Measurements from ENCODE around the gene SCAMP2.

DNA sequence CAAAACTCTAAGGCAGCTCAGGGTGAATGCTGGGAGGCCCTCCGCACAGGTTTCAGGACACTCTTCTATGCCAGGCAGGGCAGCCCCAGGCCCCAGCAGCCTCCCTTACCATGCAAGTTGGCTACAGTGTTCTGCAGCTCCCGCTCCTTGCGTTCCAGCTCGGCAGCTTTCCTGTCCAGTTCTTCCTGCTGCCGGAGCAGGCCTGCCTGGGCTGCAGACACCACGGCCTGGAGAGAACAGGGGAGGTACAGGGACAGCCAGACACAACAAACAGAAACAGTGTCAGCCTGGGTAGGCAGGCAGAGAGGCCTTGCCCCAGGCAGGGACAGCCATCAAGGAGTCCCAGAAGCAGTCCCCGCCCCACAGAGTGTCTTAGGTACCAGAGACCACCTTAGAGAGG lies 21.2 kb downstream of the SCAMP2 start:
- no peak for TF ChIP-seq CTBP1 (IDR thresholded peaks at IDR 0.05; ENCODE audit: borderline replicate concordance)
- TF ChIP-seq TARDBP (IDR thresholded peaks at IDR 0.05), result no peak
- no peak for TF ChIP-seq NFRKB (IDR thresholded peaks at IDR 0.05)
- TF ChIP-seq BHLHE40 (IDR thresholded peaks at IDR 0.05; ENCODE audit: borderline replicate concordance), result no peak
- TF ChIP-seq L3MBTL2 (conservative IDR thresholded peaks at IDR 0.05), result no peak
- TF ChIP-seq ZNF384 (IDR thresholded peaks at IDR 0.05), result no peak
- TF ChIP-seq SP1 (IDR thresholded peaks at IDR 0.05), result no peak
- no peak for TF ChIP-seq FOXK2 (IDR thresholded peaks at IDR 0.05)
- no peak for TF ChIP-seq ARNT (IDR thresholded peaks at IDR 0.05)
- no peak for TF ChIP-seq FOXM1 (IDR thresholded peaks at IDR 0.05; ENCODE audit: borderline replicate concordance)
- no peak for TF ChIP-seq FOXA1 (IDR thresholded peaks at IDR 0.05)
- TF ChIP-seq HDGF (IDR thresholded peaks at IDR 0.05; ENCODE audit: borderline replicate concordance), result no peak
- TF ChIP-seq LEF1 (IDR thresholded peaks at IDR 0.05; ENCODE audit: borderline replicate concordance), result no peak
- no peak for TF ChIP-seq SUZ12 (IDR thresholded peaks at IDR 0.05)

All from HEK293T (cell line).